GM18870 (cell line): ENCODE data around the gene TSPEAR.
"Not testable (repeated sequence)": the region's sequence is repeated elsewhere in the genome, so short reads cannot be mapped to it uniquely, and the experiment has no call there.

Experiments used
- ATAC-seq: cut with Tn5 transposase; IDR thresholded peaks from one replicate; pipeline ENCODE4 v1.9.1; 2021; ENCODE audit warnings: moderate library complexity; ENCODE audit not compliant: unreplicated experiment

Gene TSPEAR

DNA sequence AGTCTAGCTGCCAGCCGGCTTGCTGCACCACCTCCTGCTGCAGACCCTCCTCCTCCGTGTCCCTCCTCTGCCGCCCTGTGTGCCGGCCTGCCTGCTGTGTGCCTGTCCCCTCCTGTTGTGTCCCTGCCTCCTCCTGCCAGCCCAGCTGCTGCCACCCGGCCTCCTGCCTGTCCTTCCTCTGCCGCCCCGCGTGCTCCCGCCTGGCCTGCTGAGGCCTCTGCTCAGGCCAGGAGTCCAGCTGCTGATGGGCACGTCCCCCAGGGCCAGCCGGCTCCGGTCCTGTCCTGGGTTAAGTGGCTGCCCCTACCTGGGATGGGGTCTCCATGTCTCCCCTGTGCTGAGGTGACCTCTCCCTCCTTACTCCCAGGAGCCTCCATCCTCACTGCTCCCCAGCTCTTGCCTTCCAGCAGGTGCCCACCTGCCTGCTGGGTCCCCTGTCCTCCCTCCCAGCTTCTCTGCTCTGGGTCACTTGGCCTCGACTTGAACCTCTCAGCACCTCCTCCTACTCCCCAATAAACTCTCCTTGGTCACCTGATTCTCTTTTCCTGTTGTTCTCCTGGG, 98.6 kb downstream of the TSPEAR start:
- ATAC-seq, result no peak

DNA sequence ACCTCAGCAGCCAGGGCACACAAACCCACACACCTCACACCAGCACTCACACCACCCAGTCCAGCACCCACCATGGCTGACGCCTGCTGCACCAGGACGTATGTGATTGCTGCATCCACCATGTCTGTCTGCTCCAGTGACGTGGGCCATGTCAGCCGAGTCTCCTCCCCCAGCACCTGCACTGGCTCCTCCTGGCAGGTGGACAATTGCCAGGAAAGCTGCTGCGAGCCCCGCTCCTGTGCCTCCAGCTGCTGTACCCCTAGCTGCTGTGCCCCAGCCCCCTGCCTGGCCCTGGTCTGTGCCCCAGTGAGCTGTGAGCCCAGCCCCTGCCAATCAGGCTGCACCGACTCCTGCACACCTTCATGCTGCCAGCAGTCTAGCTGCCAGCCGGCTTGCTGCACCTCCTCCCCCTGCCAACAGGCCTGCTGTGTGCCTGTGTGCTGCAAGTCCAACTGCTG, 99.3 kb downstream of the TSPEAR start, which contains the start of gene KRTAP10-8:
KRTAP10-8 (plus strand) TSS at position 51 of the 458 bp plus-strand sequence; CDS start at position 73, 22 bp downstream.
- no peak for ATAC-seq

DNA sequence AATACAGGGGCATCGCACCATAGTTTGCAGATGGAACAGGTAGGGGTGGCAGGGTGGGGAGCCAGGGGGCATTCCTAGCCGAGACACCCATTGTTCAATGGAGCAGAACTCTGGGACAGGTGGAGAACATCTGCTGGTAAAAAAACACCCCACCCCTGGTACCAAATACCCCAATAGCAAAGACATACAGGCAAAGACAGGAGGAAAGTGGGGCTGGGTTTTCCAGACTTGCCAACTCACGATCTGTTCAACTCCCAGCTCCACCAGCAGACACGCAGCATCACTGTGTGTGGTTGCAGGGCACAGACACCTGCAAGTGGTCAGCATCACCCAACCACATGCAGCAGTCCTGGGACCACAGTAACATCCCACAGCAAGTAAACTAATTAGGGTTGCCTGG, 99.8 kb downstream of the TSPEAR start:
- ATAC-seq, result no peak

DNA sequence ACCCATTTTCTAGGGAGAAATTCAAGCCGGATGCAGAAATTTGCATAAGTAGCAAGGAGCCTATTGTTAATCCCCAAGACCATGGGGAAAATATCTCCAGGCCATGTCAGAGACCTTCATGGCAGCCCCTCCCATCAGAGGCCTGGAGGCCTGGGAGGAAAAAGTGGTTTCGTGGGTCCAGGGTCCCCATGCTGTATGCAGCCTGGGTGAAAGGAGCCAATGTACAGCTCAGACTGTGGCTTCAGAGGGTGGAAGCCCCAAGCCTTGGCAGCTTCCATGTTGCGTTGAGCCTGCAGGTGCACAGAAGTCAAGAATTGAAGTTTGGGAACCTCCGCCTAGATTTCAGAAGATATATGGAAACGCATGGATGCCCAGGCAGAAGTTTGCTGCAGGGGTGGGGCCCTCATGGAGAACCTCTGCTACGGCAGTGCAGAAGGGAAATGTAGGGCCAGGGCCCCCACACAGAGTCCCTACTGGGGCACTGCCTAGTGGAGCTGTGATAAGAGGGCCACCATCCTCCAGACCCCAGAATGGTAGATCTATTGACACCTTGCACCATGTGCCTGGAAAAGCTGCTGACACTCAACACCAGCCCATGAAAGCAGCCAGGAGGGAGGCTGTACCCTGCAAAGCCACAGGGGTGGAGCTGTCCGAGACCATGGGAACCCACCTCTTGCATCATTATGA, 101.1 kb downstream of the TSPEAR start:
- not testable (repeated sequence) for ATAC-seq

DNA sequence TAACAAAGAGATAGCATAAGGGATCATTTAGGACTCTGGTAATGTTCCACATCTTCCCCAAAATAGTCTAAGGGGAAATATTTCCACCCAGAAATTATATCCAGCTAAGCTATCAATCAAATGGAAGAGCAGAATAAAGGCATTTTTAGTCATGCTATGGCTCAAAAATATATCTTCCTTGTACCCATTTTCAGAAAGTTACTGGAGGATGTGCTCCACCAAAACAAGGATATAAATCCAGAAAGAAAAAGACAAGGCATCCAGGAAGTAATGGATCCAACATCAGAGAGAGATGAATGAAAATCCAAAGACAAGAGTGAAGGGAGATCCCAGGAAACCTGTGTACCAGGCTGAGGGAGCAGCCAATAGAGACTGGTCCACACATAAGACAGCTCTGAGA, 102.2 kb downstream of the TSPEAR start:
- ATAC-seq, result no peak

DNA sequence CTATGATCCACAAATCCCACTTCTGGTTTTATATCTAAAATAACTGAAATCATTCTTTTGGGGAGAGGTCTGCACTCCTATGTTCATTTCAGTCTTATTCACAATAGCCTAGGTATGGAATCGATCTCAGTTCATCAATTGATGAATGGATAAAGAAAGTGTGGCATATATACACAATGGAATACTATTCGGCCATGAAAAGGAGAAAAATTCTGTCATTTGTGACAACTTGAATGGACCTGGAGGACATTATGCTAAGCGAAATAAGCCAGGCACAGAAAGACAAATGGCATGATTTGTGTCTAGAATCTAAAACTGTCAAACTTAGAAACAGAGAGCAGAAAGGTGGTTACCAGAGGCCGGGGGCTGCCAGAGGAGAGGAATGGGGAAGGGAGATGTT, 104.9 kb downstream of the TSPEAR start:
- ATAC-seq, result no peak

GRCh38 chr21:44603911-44604310, 107.5 kb downstream of the TSPEAR start:
- no peak for ATAC-seq

DNA sequence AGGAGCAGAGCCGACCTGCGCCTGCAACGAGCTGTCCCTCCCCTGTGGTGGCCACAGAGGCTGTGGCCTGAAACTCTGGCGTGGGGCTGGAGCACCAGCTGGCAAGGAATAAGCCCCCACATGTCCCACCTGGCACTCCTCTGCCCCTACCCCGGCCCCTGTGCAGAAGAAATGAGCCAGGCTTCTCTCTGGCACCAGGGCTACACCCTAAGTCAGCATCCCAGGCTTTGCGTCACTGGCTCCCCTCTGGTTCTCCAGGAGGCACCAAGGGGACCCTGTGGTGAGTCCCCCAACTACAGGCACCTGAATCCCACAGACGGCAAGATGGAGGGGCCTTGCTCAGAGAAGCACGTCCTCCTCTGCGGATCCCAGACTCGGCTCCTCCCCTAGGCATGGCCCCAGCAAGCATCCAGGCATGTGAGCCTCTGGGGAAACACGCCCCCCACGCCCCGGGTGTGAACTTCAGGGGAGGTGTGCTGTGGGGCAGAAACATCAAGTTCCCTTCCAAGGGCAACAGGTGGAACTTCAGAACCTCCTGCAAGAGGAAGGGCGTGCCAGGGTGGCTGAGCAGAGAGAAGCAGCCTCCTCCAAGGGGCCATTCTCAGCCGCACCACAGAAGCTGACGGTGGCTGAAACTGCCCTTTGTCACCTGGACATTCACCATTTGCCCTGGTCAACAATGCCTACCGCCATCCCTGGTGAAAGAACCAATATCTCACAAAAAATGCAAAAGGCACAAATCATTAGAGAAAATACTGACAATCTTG, 108.1 kb downstream of the TSPEAR start:
- no peak for ATAC-seq

- no peak for ATAC-seq
These were observed 108.9 kb downstream of the TSPEAR start for GRCh38 chr21:44602463-44602850.

GRCh38 chr21:44601596-44602462, 109.5 kb downstream of the TSPEAR start:
- no peak for ATAC-seq

DNA sequence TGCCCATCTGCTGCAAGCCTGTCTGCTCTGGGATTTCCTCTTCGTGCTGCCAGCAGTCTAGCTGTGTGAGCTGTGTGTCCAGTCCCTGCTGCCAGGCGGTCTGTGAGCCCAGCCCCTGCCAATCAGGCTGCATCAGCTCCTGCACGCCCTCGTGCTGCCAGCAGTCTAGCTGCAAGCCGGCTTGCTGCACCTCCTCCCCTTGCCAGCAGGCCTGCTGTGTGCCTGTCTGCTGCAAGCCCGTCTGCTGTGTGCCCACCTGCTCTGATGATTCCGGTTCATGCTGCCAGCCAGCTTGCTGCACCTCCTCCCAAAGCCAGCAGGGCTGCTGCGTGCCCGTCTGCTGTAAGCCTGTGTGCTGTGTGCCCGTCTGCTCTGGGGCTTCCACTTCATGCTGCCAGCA, 110.3 kb downstream of the TSPEAR start:
- not testable (repeated sequence) for ATAC-seq

DNA sequence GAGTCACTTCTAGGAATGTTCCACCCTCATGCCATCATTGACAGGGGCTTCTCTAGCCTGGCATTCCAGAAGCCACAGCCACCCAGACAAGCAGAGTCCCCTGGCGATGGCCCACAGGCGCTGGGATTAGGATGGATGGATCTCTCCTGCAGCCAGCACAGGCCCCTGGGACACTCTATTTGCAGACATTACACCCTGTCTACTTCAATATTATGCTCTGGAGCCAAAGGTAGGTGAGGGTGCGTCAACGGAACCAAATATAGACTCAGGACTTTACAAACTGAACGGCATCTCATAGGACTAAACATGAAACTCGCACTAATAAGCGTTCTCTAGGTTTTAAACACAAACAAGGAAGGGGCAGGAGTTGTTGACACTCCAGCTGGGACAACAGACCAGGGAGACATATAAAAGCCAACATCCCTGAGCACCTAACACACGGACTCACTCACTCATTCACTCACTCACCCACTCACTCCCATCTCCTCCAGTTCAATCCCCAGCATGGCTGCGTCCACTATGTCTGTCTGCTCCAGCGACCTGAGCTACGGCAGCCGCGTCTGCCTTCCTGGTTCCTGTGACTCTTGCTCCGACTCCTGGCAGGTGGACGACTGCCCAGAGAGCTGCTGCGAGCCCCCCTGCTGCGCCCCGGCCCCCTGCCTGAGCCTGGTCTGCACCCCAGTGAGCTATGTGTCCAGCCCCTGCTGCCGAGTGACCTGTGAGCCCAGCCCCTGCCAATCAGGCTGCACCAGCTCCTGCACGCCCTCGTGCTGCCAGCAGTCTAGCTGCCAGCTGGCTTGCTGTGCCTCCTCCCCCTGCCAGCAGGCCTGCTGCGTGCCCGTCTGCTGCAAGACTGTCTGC, 111.0 kb downstream of the TSPEAR start, which contains the start of gene KRTAP10-7:
KRTAP10-7 (plus strand) TSS at position 480 of the 861 bp plus-strand sequence; CDS start at position 505, 25 bp downstream.
- not testable (repeated sequence) for ATAC-seq

- ATAC-seq, result no peak
These were observed 111.9 kb downstream of the TSPEAR start for GRCh38 chr21:44599264-44600029.

DNA sequence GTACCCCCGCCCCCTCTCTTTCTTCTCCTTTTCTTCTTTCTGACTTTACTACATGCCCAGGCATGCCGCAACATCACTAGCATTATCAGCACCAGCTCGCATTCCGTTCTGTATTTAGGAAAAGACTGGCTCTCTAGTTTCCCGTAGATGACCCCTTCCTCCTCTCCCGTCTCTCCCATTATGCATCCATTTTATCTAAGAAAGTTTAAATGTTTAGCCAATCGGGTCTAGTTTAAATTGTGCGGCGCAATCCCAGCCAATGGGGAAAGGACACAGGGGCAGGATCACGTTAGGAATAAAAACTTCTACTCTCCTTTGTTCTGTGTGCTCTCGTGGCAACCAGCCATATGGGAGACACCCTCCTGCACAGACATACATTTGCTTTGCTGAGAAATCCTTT, 113.3 kb downstream of the TSPEAR start:
- ATAC-seq, result no peak

DNA sequence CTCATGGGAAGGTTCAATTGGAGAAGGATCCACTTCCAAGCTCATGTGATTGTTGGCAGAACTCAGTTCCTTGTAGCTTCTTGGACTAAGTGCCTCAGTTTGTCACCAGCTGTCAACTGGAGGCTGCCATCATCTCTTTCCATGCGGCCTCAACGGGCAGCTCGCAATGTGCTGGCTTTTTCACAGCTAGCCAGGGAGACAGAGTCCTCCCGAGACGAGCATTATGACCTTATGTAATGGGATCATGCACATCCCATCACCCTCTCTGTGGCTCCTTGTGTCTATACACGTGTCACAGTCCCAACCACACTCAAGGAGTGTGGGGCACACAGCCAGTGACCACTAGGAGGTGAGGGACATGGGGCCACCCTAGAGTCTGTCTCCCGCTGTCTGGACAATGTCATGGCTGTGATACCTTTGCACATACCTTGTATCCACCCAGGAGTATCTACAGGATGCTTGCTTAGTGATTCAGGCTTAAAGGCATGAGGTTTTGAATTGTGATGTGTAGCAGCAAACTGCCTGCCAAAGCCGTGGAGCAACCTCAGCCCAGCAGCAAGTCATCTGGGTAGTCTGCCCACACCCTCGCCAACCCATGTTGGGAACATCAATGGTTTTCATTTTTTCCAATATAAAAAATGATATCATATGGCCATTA, 115.2 kb downstream of the TSPEAR start:
- ATAC-seq, result no peak

DNA sequence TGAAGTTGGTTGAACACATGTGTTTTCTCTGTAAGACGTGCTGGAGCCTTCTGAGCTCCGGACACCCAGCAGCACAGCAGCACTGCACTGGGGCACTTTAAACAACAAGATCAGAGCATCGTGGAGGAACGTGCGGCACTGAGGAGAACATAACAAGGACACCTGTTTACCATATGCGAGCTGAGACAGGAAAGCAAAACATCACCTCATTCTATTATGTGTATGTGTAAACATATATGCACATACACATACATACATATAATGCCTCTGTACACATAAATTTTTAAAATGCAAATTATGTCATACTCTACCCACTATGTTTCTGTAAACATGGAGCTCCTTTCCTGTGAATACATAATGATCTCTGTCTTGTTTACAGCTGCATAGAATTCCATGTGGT, 115.8 kb downstream of the TSPEAR start:
- ATAC-seq, result no peak

- ATAC-seq, result no peak
These were observed 116.9 kb downstream of the TSPEAR start for GRCh38 chr21:44594406-44594916.

- no peak for ATAC-seq
These were observed 117.6 kb downstream of the TSPEAR start for GRCh38 chr21:44593598-44594405.
